Suprapubic skin (tissue), 4 donors: Measurements from ENCODE around the gene EXOC2.

Experiments
- POLR2A ChIP-seq, 2 donors: fragments of 450-650 bp; IDR thresholded peaks; one replicate each; pipeline ENCODE4 v1.6.1; 2017; ENCODE audit warnings: antibody characterized with exemption in 2 of 2, mild to moderate bottlenecking in 2 of 2, moderate library complexity in 2 of 2
- POLR2AphosphoS5 ChIP-seq, 3 donors: sonication (generic); formaldehyde crosslinking; IDR thresholded peaks; one replicate each; pipeline ENCODE4 v1.6.1; 2017; ENCODE audit warnings: antibody characterized with exemption in 3 of 3
- TF ChIP-seq, protein P1 (sequence below), 2 donors: fragments of 200-600 bp in 1 of 2; fragments of 450-650 bp in 1 of 2; sonication (generic) in 1 of 2; IDR thresholded peaks; one replicate each; pipeline ENCODE4 v1.5.1; 2016 to 2019; ENCODE audit warnings: antibody characterized with exemption in 2 of 2, mild to moderate bottlenecking in 1 of 2, moderate library complexity in 1 of 2

GRCh38 chr6:704046-704445 is 11.1 kb upstream of the EXOC2 start:
- no peak for TF ChIP-seq POLR2A (IDR thresholded peaks at IDR 0.05)
- TF ChIP-seq, protein P1, sequence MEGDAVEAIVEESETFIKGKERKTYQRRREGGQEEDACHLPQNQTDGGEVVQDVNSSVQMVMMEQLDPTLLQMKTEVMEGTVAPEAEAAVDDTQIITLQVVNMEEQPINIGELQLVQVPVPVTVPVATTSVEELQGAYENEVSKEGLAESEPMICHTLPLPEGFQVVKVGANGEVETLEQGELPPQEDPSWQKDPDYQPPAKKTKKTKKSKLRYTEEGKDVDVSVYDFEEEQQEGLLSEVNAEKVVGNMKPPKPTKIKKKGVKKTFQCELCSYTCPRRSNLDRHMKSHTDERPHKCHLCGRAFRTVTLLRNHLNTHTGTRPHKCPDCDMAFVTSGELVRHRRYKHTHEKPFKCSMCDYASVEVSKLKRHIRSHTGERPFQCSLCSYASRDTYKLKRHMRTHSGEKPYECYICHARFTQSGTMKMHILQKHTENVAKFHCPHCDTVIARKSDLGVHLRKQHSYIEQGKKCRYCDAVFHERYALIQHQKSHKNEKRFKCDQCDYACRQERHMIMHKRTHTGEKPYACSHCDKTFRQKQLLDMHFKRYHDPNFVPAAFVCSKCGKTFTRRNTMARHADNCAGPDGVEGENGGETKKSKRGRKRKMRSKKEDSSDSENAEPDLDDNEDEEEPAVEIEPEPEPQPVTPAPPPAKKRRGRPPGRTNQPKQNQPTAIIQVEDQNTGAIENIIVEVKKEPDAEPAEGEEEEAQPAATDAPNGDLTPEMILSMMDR (IDR thresholded peaks at IDR 0.05) = no peak
- no peak for TF ChIP-seq POLR2AphosphoS5 (IDR thresholded peaks at IDR 0.05)
